Limb (tissue), 2 donors: ENCODE data around the gene RS1.

Experiments
- DNase-seq, 2 donors: peaks; one replicate each; pipeline ENCODE4 v3.0.0-alpha.2; 2016; ENCODE audit errors: extremely low spot score in 2 of 2

RS1 gene

GRCh38 chrX:18607966-18608365 is 63.9 kb downstream of the RS1 start:
- no peak for DNase-seq

DNA sequence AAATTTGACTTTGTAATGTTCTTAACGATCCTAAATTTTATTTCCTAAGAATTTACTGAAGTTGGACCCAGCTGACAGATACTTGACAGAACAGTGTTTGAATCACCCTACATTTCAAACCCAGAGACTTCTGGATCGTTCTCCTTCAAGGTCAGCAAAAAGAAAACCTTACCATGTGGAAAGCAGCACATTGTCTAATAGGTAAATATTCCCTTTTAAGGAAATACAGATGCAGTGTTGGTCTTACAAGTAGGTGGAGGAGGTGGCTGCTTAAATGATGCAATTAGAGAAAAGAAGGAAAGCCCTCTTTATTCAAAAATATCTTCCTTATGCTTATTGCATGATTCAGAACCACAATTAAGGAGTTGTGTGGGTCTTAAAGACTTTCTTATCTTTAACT is 73.5 kb downstream of the RS1 start:
- no peak for DNase-seq

- no peak for DNase-seq
Observed at GRCh38 chrX:18596096-18596495, 75.8 kb downstream of the RS1 start.

DNA sequence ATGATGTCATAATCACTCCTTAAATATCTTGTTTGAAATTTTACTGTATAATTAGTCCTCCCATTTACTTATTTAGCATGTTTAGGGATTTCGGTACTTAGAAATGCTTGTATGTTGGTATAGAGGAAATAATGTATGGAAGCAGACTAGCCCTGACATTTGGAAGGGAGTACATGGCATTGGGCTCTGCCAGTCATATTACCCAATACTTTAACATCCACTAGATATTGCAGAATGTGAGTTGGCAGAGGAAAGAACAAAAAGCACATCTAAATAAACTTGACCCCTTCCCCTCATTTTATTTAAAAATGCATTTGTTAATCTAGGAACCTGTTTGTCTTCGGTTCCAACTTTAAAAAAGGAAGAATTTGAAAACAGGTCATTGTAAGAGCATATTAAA is 77.8 kb downstream of the RS1 start:
- DNase-seq, result no peak

DNA sequence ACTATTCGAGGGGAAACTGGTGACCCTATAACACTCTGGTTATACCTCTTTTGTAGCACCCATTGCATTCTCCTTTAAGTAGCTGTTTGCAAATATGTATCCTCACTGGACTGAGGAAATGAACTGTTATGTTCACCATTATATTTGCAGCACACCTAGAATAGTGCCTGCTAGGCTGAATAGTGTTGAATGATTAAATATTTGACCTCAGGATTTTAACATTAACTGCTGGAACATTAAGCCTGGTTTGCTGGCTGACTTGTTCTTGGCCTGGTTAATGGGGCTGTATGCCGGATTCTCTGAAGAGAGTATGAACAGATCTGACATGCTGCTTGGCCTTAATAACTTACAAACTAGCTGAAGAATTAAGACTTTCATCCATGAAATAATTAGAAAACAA is 80.1 kb downstream of the RS1 start:
- DNase-seq, result no peak
